Measurements from ENCODE around the gene NXT1.

The NXT1 gene

GRCh38 chr20:23404196-23404595 lies 53.6 kb downstream of the NXT1 start:
- DNase-seq (ENCODE audit: extremely low spot score): no peak
- ChIA-PET POLR2A (interaction anchor here (1.4 kb wide), 1 partner anchor 46 kb away, joined by 3 read pairs; no protein-coding TSS in a partner anchor), CTCF (no interaction called here)
- no peak for TF ChIP-seq ARNT (IDR thresholded peaks at IDR 0.05)
- no peak for TF ChIP-seq SP1 (IDR thresholded peaks at IDR 0.05)
- no peak for TF ChIP-seq PKNOX1 (IDR thresholded peaks at IDR 0.05)
- no peak for TF ChIP-seq ELF4 (IDR thresholded peaks at IDR 0.05)
- TF ChIP-seq SUZ12 (IDR thresholded peaks at IDR 0.05): no peak
- no peak for TF ChIP-seq NFRKB (IDR thresholded peaks at IDR 0.05)
- no peak for TF ChIP-seq CTBP1 (IDR thresholded peaks at IDR 0.05; ENCODE audit: borderline replicate concordance)
- TF ChIP-seq BHLHE40 (IDR thresholded peaks at IDR 0.05; ENCODE audit: borderline replicate concordance): no peak
- TF ChIP-seq FOXM1 (IDR thresholded peaks at IDR 0.05; ENCODE audit: borderline replicate concordance): no peak
- TF ChIP-seq FOXK2 (IDR thresholded peaks at IDR 0.05): no peak
- TF ChIP-seq LEF1 (IDR thresholded peaks at IDR 0.05; ENCODE audit: borderline replicate concordance): no peak
- TF ChIP-seq TARDBP (IDR thresholded peaks at IDR 0.05): no peak
- TF ChIP-seq ZNF384 (IDR thresholded peaks at IDR 0.05): no peak
- no peak for TF ChIP-seq HDGF (IDR thresholded peaks at IDR 0.05; ENCODE audit: borderline replicate concordance)
- no peak for TF ChIP-seq L3MBTL2 (conservative IDR thresholded peaks at IDR 0.05)
- TF ChIP-seq FOXA1 (IDR thresholded peaks at IDR 0.05): no peak

Data from HEK293T (cell line).